ENCODE measurements around the gene ANAPC16. TPM values are rescaled to one million over a fixed set of nuclear protein-coding genes. Genes with fewer than 3 reads are reported as not detected.

Gene ANAPC16
- total RNA-seq, 2 experiments from 2014 or later = 61.9 to 64.3 TPM

- H3K27ac ChIP-seq (ENCODE audit: low read depth in 1 of 2, low read length in 2 of 2) = no peak overlapping the region
- no peak for ATAC-seq (ENCODE audit: poor library complexity)
- peaks cover 57% of the 10 kb centered on the region for H3K36me3 Mint-ChIP-seq (ENCODE audit: low read depth)
Measured at GRCh38 chr10:72235544-72236279, 19.9 kb downstream of the ANAPC16 start.

GRCh38 chr10:72238392-72239175, 22.8 kb downstream of the ANAPC16 start:
- Mint-ChIP-seq H3K4me3 (no peak overlapping the region), H3K4me1 (ENCODE audit: low read depth) (peaks cover 46% of the 10 kb centered on the region), H3K36me3 (ENCODE audit: low read depth) (peaks cover 41% of the 10 kb centered on the region), H3K27ac (no peak overlapping the region), H3K27me3 (no peaks in the 10 kb centered on the region), H3K9me3 (no peaks in the 10 kb centered on the region)
- Histone ChIP-seq H3K4me3 (ENCODE audit: low read length) (no peak overlapping the region), H3K9me3 (ENCODE audit: control insufficient read depth in 1 of 2, insufficient read depth in 1 of 2, low read length in 2 of 2) (no peaks in the 10 kb centered on the region), H3K4me1 (ENCODE audit: insufficient read depth, low read length) (peaks cover 29% of the 10 kb centered on the region), H3K36me3 (ENCODE audit: insufficient read depth, low read length) (peaks cover 33% of the 10 kb centered on the region), H3K27ac (ENCODE audit: low read depth in 1 of 2, low read length in 2 of 2) (no peak overlapping the region), H3K27me3 (ENCODE audit: control insufficient read depth in 1 of 2, insufficient read depth in 2 of 2, low read length in 2 of 2) (no peaks in the 10 kb centered on the region)
- DNase-seq (no peak), ATAC-seq (ENCODE audit: poor library complexity) (no peak)
- intact Hi-C loops (cut with DNase I, micrococcal nuclease) = loop anchor here in 1 of 2 experiments (5.0 kb wide), 1 partner anchor 34 kb away; the partner anchor contains the start of gene DDIT4
- CTCF ChIA-PET = interaction anchor here (0.5 to 0.6 kb wide), 2 partner anchors 84 to 114 kb away, joined by 3 to 4 read pairs; no protein-coding TSS in a partner anchor
- no peak for TF ChIP-seq CTCF (IDR thresholded peaks at IDR 0.05)
- POLR2A ChIA-PET = interaction anchor here (1.3 to 2.8 kb wide), 3 partner anchors 9 to 27 kb away, joined by 3 to 14 read pairs (median 5); partner anchors contain the start of genes ANAPC16 and ASCC1

More at GRCh38 chr10:72235544-72236279, 19.9 kb downstream of the ANAPC16 start:
- H3K27me3 ChIP-seq (ENCODE audit: control insufficient read depth in 1 of 2, insufficient read depth in 2 of 2, low read length in 2 of 2) = no peaks in the 10 kb centered on the region
- H3K27me3 Mint-ChIP-seq = no peaks in the 10 kb centered on the region
- no peak overlapping the region for H3K4me3 ChIP-seq (ENCODE audit: low read length)
- peaks cover 5% of the 10 kb centered on the region for H3K4me1 ChIP-seq (ENCODE audit: insufficient read depth, low read length)
- ChIA-PET POLR2A (interaction anchor here (0.9 to 2.3 kb wide), 5 partner anchors 10 to 96 kb away, joined by 3 to 9 read pairs (median 7); no protein-coding TSS in a partner anchor), CTCF (no interaction called here)
- intact Hi-C loops (cut with DNase I, micrococcal nuclease) = loop anchor here in 1 of 2 experiments (5.0 kb wide), 1 partner anchor 37 kb away; the partner anchor contains the start of gene DDIT4
- no peaks in the 10 kb centered on the region for H3K9me3 Mint-ChIP-seq
- peaks cover 27% of the 10 kb centered on the region for H3K4me1 Mint-ChIP-seq (ENCODE audit: low read depth)
- no peak for DNase-seq
- H3K36me3 ChIP-seq (ENCODE audit: insufficient read depth, low read length) = peaks cover 54% of the 10 kb centered on the region
- H3K9me3 ChIP-seq (ENCODE audit: control insufficient read depth in 1 of 2, insufficient read depth in 1 of 2, low read length in 2 of 2) = no peaks in the 10 kb centered on the region
- no peak for TF ChIP-seq CTCF (IDR thresholded peaks at IDR 0.05)
- no peak overlapping the region for H3K4me3 Mint-ChIP-seq
- H3K27ac Mint-ChIP-seq = no peak overlapping the region

GRCh38 chr10:72239409-72239808, 23.6 kb downstream of the ANAPC16 start:
- Histone ChIP-seq H3K27ac (ENCODE audit: low read depth in 1 of 2, low read length in 2 of 2) (peak overlapping the region in 1 of 2 donors; percentile 13), H3K27me3 (ENCODE audit: control insufficient read depth in 1 of 2, insufficient read depth in 2 of 2, low read length in 2 of 2) (no peaks in the 10 kb centered on the region), H3K9me3 (ENCODE audit: control insufficient read depth in 1 of 2, insufficient read depth in 1 of 2, low read length in 2 of 2) (no peaks in the 10 kb centered on the region), H3K36me3 (ENCODE audit: insufficient read depth, low read length) (peaks cover 27% of the 10 kb centered on the region), H3K4me1 (ENCODE audit: insufficient read depth, low read length) (peaks cover 37% of the 10 kb centered on the region), H3K4me3 (ENCODE audit: low read length) (no peak overlapping the region)
- H3K36me3 Mint-ChIP-seq (ENCODE audit: low read depth) = peaks cover 37% of the 10 kb centered on the region
- peak overlapping the region; percentile 31 for H3K27ac Mint-ChIP-seq
- no peak overlapping the region for H3K4me3 Mint-ChIP-seq
- no peak for TF ChIP-seq CTCF (IDR thresholded peaks at IDR 0.05)
- intact Hi-C loops (cut with DNase I, micrococcal nuclease) = loop anchor here in 1 of 2 experiments (5.0 kb wide), 1 partner anchor 33 kb away; the partner anchor contains the start of gene DDIT4
- ATAC-seq (ENCODE audit: poor library complexity) (no peak), DNase-seq (no peak)
- ChIA-PET POLR2A (interaction anchor here (2.8 kb wide), 1 partner anchor 9 kb away, joined by 14 read pairs; no protein-coding TSS in a partner anchor), CTCF (interaction anchor here (0.6 kb wide), 1 partner anchor 83 kb away, joined by 3 read pairs; no protein-coding TSS in a partner anchor)
- H3K9me3 Mint-ChIP-seq = no peaks in the 10 kb centered on the region
- H3K4me1 Mint-ChIP-seq (ENCODE audit: low read depth) = peaks cover 54% of the 10 kb centered on the region
- no peaks in the 10 kb centered on the region for H3K27me3 Mint-ChIP-seq

Data from CD4-positive, alpha-beta T cell (primary cell).